Heart right ventricle (tissue), 16 donors: ENCODE measurements around the gene GNB1L. TPM values are rescaled to one million over a fixed set of nuclear protein-coding genes. Genes with fewer than 3 reads are reported as not detected.

ENCODE experiments used
- ATAC-seq, 8 donors: fragments of 200-7000 bp; cut with Tn5 transposase; one replicate each; pipeline ENCODE4 v1.9.1; 2020; ENCODE audit warnings: mild to moderate bottlenecking in 8 of 8, moderate library complexity in 8 of 8, moderate number of reproducible peaks in 1 of 8
- DNase-seq, 2 donors: peaks; one replicate each; pipeline ENCODE4 v3.0.0-alpha.2; 2020
- H3K27ac ChIP-seq, 10 donors: fragments of 200-600 bp; sonication (generic) in 2 of 10; one replicate each; pipeline versions ENCODE4 v1.5.0 to v1.8.0; 2020 to 2022; ENCODE audit warnings: mild to moderate bottlenecking in 3 of 10
- H3K27me3 ChIP-seq, 7 donors: fragments of 200-600 bp; one replicate each; pipeline ENCODE4 v1.8.0; 2021 to 2022; ENCODE audit warnings: mild to moderate bottlenecking in 2 of 7
- H3K36me3 ChIP-seq, 9 donors: fragments of 200-600 bp; sonication (generic) in 1 of 9; one replicate each; pipeline versions ENCODE4 v1.5.0 to v1.8.0; 2020 to 2022; ENCODE audit warnings: mild to moderate bottlenecking in 2 of 9
- H3K4me1 ChIP-seq, 9 donors: fragments of 200-600 bp; sonication (generic) in 1 of 9; one replicate each; pipeline versions ENCODE4 v1.5.0 to v1.8.0; 2020 to 2022; ENCODE audit warnings: mild to moderate bottlenecking in 4 of 9
- H3K4me3 ChIP-seq, 10 donors: fragments of 200-600 bp; sonication (generic) in 2 of 10; one replicate each; pipeline versions ENCODE4 v1.5.0 to v1.8.0; 2020 to 2022; ENCODE audit warnings: mild to moderate bottlenecking in 7 of 10, moderate library complexity in 2 of 10
- H3K9me3 ChIP-seq, 11 donors: fragments of 200-600 bp in 10 of 11; sonication (generic) in 2 of 11; one replicate each; pipeline versions ENCODE4 v1.5.0 to v1.8.0; 2013 to 2022; ENCODE audit warnings: mild to moderate bottlenecking in 2 of 11, control low read depth in 1 of 11, moderate library complexity in 1 of 11
- WGBS, 2 donors: extraction: QIAGEN DNeasy Blood & Tissue Kit; methylation state at CpG; one replicate each; pipeline ENCODE4 v1.1.7; 2013; ENCODE audit warnings: inconsistent platforms in 1 of 2; 5-methylcytosine and 5-hydroxymethylcytosine counted together
- intact Hi-C, 10 donors: fragments of 100-400 bp; cut with DNase I; formaldehyde crosslinking; loops; one replicate each; pipeline versions ENCODE4 v1.11.1 to v1.14.2; 2022
- polyA plus RNA-seq, 2 donors: library from polyadenylated mRNA; stranded (reverse); fragments of 200-250 nt; gene quantifications; one replicate each; pipeline ENCODE4 v1.2.3, GENCODE V29; 2013
- total RNA-seq, 10 donors: library from RNA; stranded (reverse); fragmentation: NEBNext Ultra II Directional in 3 of 10; extraction: Animal tissue kit (Norgen Biotek cat#: 25700) in 3 of 10; gene quantifications; one replicate each; pipeline versions ENCODE4 v1.2.1 to v1.2.4, GENCODE V29; 2021 to 2023
- TF ChIP-seq, protein P1 (sequence below), 9 donors: fragments of 200-600 bp; sonication (generic) in 2 of 9; IDR thresholded peaks; one replicate each; pipeline versions ENCODE4 v1.5.0 to v1.8.0; 2021 to 2022; ENCODE audit warnings: antibody characterized with exemption in 9 of 9, mild to moderate bottlenecking in 5 of 9, moderate library complexity in 1 of 9
- donor health status: Arrhythmogenic right ventricular cardiomyopathy.
- donor health status: ischemic (EF 13 %, LVEDD 7.1; RV severe dilation, severe dysfunction).
- donor health status: healthy with polysubstance abuse.
- donor health status: DM: no; HTN: yes; CAD: no.
- donor health status: DM: no; HTN: no; CAD: no.
- donor health status: ischemic (EF 25% LVEDD 6.9; RV normal size, moderate dysfunction).
- donor health status: ischemic (EF 25% LVEDD 5.7; RV mildly dilated, moderate dysfunction).
- donor health status: healthy.
- donor health status: DM: yes; HTN: yes; CAD: no.
- donor health status: Ischemic cardiomyopathy.
- donor health status: ischemic (EF 35%, LVEDD 5.7; RV mildly dilated, moderate dysfunction).
- donor health status: nonischemic (EF 11% LVEDD 7.7; RV severe dilation, severe dysfunction).
- donor health status: DM: yes; HTN: yes; CAD: no.
- donor health status: PGD.
- donor health status: ischemic (EF 29% LVEDD 5.4; RV normal size, mild dysfunction).
- donor health status: nonischemic (EF 23%, LVEDD 6.1; RV moderate dilation, normal function).

The GNB1L gene
- total and polyA plus RNA-seq, 12 donors, result 0.76 to 9.3 (median 1.9) TPM

DNA sequence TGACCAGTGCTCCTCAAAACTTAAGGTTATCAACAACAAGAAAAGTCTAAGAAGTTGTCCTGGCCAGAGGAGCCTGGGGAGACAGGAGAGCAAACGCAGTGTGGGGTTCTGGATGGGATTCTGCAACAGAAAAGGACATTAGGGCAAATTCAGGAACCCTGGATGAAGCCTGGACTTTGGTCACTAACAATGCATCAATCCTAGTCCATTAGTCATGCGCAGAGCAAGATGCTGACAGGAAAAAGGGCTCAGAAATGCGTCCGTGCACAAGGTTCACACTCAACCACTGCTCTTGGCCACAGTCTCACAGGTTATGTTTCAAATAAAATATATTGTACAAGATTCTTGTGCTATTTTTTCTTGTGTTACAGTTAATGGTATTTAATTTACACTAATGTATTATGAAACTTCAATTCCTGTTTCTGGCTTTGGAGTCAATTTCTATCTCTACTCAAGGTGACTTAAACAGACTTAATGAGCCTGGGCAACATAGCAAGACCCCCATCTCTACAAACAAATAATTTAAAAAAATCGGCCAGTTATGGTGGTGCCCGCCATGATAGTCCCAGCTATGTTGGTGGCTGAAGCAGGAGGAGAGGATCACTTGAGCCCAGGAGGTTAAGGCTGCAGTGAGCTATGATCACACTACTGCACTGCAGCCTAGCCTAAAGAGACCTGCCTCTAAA is 13.6 kb downstream of the GNB1L start:
- 95 to 97% methylated on average over 6 of the region's 6 CpGs for WGBS, 2 donors
- intact Hi-C loops, result loop anchor here in 3 of 10 donors (5.0 to 10.0 kb wide), 4 partner anchors 51 to 86 kb away; no protein-coding TSS in a partner anchor
- Histone ChIP-seq H3K36me3 (no peaks in the 10 kb centered on the region), H3K9me3 (no peaks in the 10 kb centered on the region), H3K4me3 (no peak overlapping the region), H3K4me1 (peaks cover 0 to 32% (median 23%) of the 10 kb centered on the region in 9 donors), H3K27me3 (no peaks in the 10 kb centered on the region), H3K27ac (no peak overlapping the region)
- ATAC-seq (no peak), DNase-seq (no peak)
- TF ChIP-seq, protein P1, sequence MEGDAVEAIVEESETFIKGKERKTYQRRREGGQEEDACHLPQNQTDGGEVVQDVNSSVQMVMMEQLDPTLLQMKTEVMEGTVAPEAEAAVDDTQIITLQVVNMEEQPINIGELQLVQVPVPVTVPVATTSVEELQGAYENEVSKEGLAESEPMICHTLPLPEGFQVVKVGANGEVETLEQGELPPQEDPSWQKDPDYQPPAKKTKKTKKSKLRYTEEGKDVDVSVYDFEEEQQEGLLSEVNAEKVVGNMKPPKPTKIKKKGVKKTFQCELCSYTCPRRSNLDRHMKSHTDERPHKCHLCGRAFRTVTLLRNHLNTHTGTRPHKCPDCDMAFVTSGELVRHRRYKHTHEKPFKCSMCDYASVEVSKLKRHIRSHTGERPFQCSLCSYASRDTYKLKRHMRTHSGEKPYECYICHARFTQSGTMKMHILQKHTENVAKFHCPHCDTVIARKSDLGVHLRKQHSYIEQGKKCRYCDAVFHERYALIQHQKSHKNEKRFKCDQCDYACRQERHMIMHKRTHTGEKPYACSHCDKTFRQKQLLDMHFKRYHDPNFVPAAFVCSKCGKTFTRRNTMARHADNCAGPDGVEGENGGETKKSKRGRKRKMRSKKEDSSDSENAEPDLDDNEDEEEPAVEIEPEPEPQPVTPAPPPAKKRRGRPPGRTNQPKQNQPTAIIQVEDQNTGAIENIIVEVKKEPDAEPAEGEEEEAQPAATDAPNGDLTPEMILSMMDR (IDR thresholded peaks at IDR 0.05), result no peak

DNA sequence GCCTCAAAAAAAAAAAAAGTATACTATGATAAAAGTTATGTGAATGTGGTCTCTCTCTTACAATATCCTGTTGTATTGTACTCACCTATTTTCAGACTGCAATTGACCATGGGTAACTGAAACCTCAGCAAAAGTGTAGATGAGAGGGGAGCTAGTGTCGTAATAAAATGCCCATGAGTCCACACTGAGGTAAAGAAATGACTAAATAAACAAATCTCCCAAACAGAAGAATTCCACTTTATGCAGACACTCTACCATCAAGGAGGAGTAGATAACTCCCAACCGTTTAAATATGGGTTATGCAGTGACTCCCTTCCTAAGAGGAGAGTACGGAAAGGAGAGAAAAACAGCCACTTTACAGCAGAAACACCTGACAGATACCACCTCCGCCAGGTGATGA is 14.6 kb downstream of the GNB1L start:
- ATAC-seq, result no peak
- 86 to 87% methylated on average over 4 of the region's 4 CpGs for WGBS, 2 donors

DNA sequence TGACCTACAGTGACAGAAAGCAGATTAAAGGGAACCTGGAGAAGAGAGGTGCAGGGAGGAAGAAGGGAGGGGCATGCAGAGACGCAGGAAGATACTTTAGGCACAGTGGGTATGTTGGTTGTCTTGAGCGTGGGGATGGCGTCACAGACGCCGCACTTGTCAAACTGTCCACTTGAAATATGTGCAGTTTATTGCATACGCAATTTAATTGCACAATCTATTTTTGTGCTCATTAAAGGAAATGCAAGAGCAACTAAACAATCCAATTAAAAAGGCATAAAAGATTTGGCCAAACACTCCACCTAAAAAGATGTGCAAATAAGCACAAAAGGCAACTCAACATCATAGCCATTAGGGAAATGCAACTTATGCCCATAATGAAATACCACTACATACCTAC is 16.8 kb downstream of the GNB1L start:
- intact Hi-C loops, result no loop called here

More for the DNA sequence above, 14.6 kb downstream of the GNB1L start:
- no peaks in the 10 kb centered on the region for H3K36me3 ChIP-seq
- no peak overlapping the region for H3K4me3 ChIP-seq
- no peak for DNase-seq
- H3K9me3 ChIP-seq, result no peaks in the 10 kb centered on the region
- H3K27ac ChIP-seq, result no peak overlapping the region
- intact Hi-C loops, result loop anchor here in 3 of 10 donors (5.0 to 10.0 kb wide), 4 partner anchors 52 to 85 kb away; no protein-coding TSS in a partner anchor
- H3K27me3 ChIP-seq, result no peaks in the 10 kb centered on the region
- TF ChIP-seq, protein P1 (IDR thresholded peaks at IDR 0.05), result no peak
- H3K4me1 ChIP-seq, result peaks cover 0 to 29% (median 18%) of the 10 kb centered on the region in 9 donors

DNA sequence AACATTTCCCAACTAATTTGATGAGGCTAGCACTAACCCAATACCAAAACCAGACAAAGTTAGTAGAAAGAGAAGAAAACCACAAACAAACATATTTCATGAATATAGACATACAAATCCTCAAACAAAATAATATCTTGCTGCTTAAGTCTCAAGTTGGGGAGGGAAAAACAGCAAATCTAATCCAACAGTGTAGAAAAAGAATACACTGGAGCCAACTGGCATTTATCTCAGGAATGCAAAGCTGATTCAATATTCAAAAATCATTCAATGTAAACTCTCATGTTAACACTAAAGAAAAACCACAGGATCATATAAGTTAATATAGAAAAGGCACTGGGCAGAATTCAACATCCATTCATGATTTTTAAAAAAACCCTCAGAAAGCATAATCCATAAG is 18.2 kb downstream of the GNB1L start:
- TF ChIP-seq, protein P1 (IDR thresholded peaks at IDR 0.05), result no peak
- intact Hi-C loops, result no loop called here
- Histone ChIP-seq H3K27me3 (no peaks in the 10 kb centered on the region), H3K9me3 (no peaks in the 10 kb centered on the region), H3K4me1 (no peaks in the 10 kb centered on the region), H3K4me3 (no peak overlapping the region), H3K27ac (no peak overlapping the region), H3K36me3 (no peaks in the 10 kb centered on the region)
- ATAC-seq, result no peak
- no peak for DNase-seq

More for the DNA sequence above, 16.8 kb downstream of the GNB1L start:
- DNase-seq (no peak), ATAC-seq (no peak)
- WGBS, 2 donors, result 93 to 95% methylated on average over 6 of the region's 6 CpGs
- no peak overlapping the region for H3K27ac ChIP-seq
- TF ChIP-seq, protein P1 (IDR thresholded peaks at IDR 0.05), result no peak
- peaks cover 0 to 7% (median 0%) of the 10 kb centered on the region in 9 donors for H3K4me1 ChIP-seq
- no peaks in the 10 kb centered on the region for H3K27me3 ChIP-seq
- H3K9me3 ChIP-seq, result no peaks in the 10 kb centered on the region
- no peaks in the 10 kb centered on the region for H3K36me3 ChIP-seq
- H3K4me3 ChIP-seq, result no peak overlapping the region
